HUES6 (cell line): ENCODE results near the gene UMODL1.

ENCODE experiments used
- H3K27ac ChIP-seq: 2 replicates; pipeline ENCODE4 v1.7.0; 2013; ENCODE audit warnings: low read depth, mild to moderate bottlenecking, low read length, inconsistent platforms
- H3K27me3 ChIP-seq: 2 replicates; pipeline ENCODE4 v1.6.1; 2013; ENCODE audit warnings: low read length; ENCODE audit not compliant: control insufficient read depth, insufficient read depth
- H3K36me3 ChIP-seq: 2 replicates; pipeline ENCODE4 v1.6.1; 2013; ENCODE audit warnings: low read length; ENCODE audit not compliant: control insufficient read depth, insufficient read depth
- H3K4me1 ChIP-seq: 2 replicates; pipeline ENCODE4 v1.6.1; 2013; ENCODE audit warnings: low read length; ENCODE audit not compliant: control insufficient read depth, insufficient read depth
- H3K4me3 ChIP-seq: 2 replicates; pipeline ENCODE4 v1.5.1; 2013; ENCODE audit warnings: low read depth, low read length
- H3K9ac ChIP-seq: one replicate; pipeline ENCODE4 v1.6.1; 2013; ENCODE audit warnings: mild to moderate bottlenecking, low read length
- H3K9me3 ChIP-seq: 2 replicates; pipeline ENCODE4 v1.6.1; 2013; ENCODE audit warnings: low read depth, low read length; ENCODE audit not compliant: control insufficient read depth, insufficient read depth

Gene UMODL1

DNA sequence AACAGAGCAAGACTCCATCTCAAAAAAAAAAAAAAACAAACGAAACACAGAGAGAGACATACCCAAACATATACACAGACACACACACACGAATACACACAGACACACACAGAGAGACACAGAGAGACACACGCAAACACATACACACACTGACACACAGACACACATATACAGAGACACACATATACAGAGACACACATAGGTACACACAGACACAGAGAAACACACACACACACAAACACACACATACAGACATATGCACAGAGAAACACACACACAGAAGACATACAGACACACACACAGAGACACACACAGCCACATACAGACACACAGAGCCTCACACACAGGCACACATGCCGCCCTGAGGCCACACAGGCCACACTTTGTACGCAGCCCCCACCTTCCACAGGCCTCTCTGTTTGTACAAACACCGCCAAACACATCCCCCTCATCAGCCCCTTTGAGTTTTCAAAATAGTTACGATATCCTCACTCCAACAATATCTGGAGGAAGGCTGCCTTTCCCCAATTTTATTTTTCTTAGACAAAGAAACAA is 90.4 kb downstream of the UMODL1 start:
- no peaks in the 10 kb centered on the region; the same call in 1 of the 2 replicates for H3K4me1 ChIP-seq
- no peaks in the 10 kb centered on the region for H3K9me3 ChIP-seq
- no peaks in the 10 kb centered on the region for H3K36me3 ChIP-seq
- H3K27me3 ChIP-seq, result no peaks in the 10 kb centered on the region
- no peak overlapping the region for H3K9ac ChIP-seq
- H3K27ac ChIP-seq, result no peak overlapping the region
- H3K4me3 ChIP-seq, result no peak overlapping the region

DNA sequence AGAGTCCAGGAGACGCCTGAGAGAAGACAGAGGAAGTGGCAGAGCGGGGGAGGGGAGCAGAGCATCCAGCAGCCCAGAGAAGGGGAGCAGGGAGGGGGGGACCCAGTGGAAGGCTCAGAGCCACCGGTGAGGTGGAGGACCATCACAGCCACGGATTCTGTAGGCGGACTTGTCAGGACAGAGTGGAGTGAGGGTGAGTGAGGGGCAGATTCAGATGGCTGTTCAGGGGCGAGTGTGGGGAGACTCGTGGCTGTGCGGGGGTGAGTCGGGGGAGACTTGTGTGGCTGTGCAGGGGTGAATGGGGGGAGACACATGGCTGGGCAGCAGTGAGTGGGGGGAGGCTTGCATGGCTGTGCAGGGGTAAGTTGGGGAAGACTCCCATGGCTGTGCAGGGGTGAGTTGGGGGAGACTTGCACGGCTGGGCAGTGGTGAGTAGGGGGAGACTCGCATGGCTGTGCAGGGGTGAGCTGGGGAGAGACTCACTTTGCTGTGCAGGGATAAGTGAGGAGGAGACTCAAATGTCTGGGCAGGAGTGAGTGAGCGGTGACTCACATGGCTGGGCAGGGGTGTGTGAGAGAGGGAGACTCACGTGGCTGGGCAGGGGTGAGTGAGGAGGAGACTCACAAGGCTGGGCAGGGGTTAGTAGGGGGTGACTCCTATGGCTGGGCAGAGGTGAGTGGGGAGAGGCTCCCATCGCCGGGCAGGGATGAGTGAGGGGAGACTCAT is 91.0 kb downstream of the UMODL1 start:
- H3K27ac ChIP-seq, result no peak overlapping the region
- H3K4me1 ChIP-seq, result no peaks in the 10 kb centered on the region; the same call in 1 of the 2 replicates
- H3K9ac ChIP-seq, result no peak overlapping the region
- H3K27me3 ChIP-seq, result no peaks in the 10 kb centered on the region
- H3K9me3 ChIP-seq, result no peaks in the 10 kb centered on the region
- no peak overlapping the region for H3K4me3 ChIP-seq
- H3K36me3 ChIP-seq, result no peaks in the 10 kb centered on the region

DNA sequence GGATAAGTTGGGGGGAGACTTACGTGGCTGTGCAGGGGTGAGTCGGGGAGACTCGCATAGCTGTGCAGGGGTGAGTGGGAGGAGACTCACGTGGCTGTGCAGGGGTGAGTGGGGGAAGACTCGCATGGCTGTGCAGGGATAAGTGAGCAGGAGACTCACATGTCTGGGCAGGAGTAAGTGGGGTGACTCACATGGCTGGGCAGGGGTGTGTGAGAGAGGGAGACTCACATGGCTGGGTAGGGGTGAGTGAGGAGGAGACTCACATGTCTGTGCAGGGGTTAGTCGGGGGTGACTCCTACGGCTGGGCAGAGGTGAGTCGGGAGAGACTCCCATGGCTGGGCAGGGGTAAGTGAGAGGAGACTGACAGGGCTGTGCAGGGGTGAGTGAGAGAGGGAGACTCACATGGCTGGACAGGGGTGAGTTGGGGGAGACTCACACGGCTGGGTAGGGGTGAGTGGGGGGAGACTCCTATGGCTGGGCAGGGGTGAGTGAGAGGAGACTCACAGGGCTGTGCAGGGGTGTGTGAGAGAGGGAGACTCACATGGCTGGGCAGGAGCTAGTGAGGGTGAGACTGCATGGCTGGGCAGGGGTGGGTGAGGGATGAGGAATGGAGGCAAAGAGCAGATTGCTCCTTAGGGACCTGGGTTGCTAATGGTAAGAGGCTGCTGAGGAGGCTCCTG is 91.9 kb downstream of the UMODL1 start:
- no peak overlapping the region for H3K9ac ChIP-seq
- H3K9me3 ChIP-seq, result no peaks in the 10 kb centered on the region
- no peak overlapping the region for H3K27ac ChIP-seq
- H3K4me1 ChIP-seq, result no peaks in the 10 kb centered on the region
- no peaks in the 10 kb centered on the region for H3K36me3 ChIP-seq
- no peak overlapping the region for H3K4me3 ChIP-seq
- H3K27me3 ChIP-seq, result no peaks in the 10 kb centered on the region

DNA sequence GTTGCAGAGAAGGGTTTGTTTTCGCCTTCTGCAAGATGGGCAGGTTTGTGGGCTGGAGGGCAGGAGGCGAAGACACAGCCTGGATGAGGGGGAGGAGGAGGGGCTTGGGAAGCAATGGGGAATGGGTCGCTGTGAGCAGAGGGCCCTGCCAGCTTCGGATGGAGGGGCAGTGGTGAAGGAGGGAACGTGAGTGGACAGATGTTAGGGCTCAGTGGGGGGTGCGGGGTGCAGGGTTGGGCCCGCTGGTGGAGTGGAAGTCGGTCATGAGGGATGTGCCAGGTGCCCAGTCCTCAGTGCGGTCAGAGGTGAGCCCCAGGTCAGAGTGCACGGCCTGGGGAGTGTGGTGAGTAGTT is 92.4 kb downstream of the UMODL1 start:
- no peak overlapping the region for H3K4me3 ChIP-seq
- no peaks in the 10 kb centered on the region for H3K36me3 ChIP-seq
- H3K27ac ChIP-seq, result no peak overlapping the region
- H3K9me3 ChIP-seq, result no peaks in the 10 kb centered on the region
- no peaks in the 10 kb centered on the region for H3K4me1 ChIP-seq
- no peaks in the 10 kb centered on the region for H3K27me3 ChIP-seq
- no peak overlapping the region for H3K9ac ChIP-seq

DNA sequence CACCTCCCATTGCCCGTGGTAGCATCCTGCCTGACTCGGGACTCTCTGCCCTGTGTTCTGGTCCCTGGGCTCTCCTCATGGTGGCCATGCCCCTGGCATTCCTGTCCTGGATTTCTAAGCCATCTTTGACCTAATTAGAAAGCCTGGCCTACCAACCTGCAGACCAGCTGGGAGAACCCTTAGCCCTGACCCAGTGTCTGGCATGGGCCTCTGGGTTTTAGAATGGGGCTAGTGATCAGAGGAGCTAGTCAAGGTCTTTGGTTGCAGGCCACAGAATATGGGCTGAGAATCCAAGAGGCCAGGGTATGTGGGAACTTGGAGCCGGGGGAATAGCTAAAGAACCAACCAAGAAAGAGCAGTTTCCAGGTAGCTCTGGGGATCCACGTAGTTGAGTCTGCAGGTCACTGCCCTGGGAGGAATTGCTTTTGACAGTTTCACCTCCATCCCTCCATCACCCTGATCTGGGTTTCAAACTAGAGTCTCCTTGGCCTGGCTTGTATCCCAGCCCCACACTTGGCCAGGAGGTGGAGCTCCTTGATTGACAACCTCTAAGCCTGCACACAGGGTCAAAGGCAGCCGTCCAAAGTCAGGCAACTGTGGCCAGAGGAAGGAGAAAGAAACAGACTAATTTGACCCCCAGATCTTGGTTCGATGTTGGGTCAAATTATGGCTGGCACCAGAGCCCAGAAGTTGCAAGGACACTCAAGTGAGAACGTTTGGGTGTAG is 93.1 kb downstream of the UMODL1 start:
- Histone ChIP-seq H3K4me1 (no peaks in the 10 kb centered on the region), H3K27ac (no peak overlapping the region)

DNA sequence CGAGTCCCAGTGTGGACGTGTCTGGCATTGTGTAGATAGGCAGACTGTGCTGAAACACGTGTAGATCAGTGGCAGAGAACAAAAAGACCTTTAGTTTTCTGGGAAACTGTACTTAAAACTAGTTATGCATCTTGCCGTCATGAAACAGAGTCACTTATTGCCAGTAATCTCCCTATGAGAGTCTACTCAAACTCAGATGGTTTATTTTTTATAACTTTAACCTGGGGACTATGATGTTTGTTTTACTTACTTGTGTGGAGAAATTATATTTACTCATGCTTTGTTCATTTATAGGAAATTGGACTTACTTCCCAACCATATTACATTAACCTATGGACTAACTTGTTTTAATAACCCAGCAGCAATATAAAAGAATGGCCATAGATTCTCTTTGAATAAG is 93.7 kb downstream of the UMODL1 start:
- no peak overlapping the region for H3K4me3 ChIP-seq
- H3K9ac ChIP-seq, result no peak overlapping the region
- no peaks in the 10 kb centered on the region for H3K27me3 ChIP-seq
- H3K36me3 ChIP-seq, result no peaks in the 10 kb centered on the region
- H3K4me1 ChIP-seq, result no peaks in the 10 kb centered on the region
- no peak overlapping the region for H3K27ac ChIP-seq
- H3K9me3 ChIP-seq, result no peaks in the 10 kb centered on the region

More for the DNA sequence above, 93.1 kb downstream of the UMODL1 start:
- no peak overlapping the region for H3K4me3 ChIP-seq
- no peak overlapping the region for H3K9ac ChIP-seq
- H3K36me3 ChIP-seq, result no peaks in the 10 kb centered on the region
- H3K9me3 ChIP-seq, result no peaks in the 10 kb centered on the region
- no peaks in the 10 kb centered on the region for H3K27me3 ChIP-seq

DNA sequence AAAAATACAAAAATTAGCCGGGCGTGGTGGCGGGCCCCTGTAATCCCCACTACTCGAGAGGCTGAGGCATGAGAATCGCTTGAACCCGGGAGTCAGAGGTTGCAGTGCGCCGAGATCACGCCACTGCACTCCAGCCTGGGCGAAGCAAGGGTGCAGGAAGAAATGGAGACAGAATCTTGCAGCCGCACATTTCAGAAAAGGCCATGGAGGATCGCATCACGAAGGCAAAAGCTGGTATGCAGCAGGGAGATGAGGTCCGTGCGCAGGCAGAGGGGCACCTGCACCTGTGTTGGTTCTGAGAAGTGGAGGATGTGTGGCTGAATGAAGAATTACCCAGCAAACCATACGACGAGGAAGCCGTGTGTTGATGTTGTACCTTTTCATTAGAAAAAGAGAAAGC is 94.8 kb downstream of the UMODL1 start:
- no peaks in the 10 kb centered on the region for H3K27me3 ChIP-seq
- no peaks in the 10 kb centered on the region for H3K9me3 ChIP-seq
- H3K4me3 ChIP-seq, result no peak overlapping the region
- H3K27ac ChIP-seq, result no peak overlapping the region
- H3K4me1 ChIP-seq, result no peaks in the 10 kb centered on the region
- H3K9ac ChIP-seq, result no peak overlapping the region
- H3K36me3 ChIP-seq, result no peaks in the 10 kb centered on the region

DNA sequence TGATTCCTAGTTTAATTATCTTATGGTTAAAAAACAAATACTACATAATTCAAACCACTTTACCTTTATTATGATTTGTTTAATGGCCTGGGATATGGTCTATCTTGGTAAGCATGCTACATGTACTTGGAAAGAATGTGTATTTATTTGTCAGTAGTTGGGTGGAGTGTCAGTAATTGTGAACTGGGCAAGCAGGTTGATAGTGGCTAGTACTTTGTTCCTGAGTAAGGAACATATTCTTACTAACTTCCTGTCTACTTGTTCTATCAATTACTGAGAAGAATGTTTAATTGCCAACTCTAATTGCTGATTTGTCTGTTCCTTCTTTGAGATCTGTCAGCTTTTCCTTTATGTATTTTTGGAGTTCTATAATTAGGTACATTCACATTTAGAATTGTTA is 98.6 kb downstream of the UMODL1 start:
- Histone ChIP-seq H3K27ac (no peak overlapping the region), H3K27me3 (no peaks in the 10 kb centered on the region), H3K4me3 (no peak overlapping the region), H3K4me1 (no peaks in the 10 kb centered on the region), H3K9ac (no peak overlapping the region), H3K9me3 (peaks cover 4% of the 10 kb centered on the region; the same call in 1 of the 2 replicates), H3K36me3 (no peaks in the 10 kb centered on the region)

DNA sequence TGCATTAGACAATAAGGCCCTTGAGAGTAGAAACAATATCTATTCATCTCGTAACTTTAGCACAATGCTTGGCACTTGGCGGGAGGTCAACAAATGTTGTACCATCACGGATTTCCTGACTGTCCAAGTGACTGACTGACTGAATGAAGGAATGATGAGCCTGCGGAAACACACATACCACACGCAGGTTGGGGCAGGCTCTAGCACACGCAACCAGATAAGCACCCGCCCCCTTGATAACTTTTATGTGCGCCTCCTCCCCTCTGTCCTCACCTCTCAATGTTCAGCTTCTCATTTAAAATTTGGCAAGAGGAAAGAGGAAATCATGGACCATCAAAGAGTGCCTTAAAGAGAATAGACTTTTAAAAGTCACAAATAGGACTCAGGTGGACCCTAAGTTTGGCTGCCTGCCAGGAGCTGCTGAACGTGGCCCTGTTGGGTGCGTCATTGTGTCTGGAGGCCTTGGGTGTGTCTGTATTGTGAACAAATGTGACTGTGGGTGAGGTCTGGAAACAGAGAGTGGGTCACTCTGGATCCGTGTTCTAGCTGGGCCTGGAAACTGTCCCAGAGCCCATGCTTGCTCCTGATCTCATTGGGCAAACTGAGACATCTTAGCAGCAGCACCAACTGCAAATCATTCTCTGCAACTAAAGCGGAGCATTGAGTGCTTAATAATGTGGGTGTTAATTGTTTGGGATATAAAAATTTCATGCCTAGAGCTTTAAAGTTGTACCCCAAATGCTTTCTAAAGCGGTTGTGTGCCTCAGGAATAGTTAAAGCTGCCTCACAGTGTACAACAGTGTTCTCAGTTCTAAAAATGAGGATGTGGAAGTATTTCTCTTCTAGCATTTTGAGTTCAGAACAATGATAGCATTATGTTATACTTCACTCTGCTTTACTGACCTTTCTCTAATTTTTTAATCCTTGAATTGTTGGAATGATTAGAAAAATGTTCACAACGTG is 100.3 kb downstream of the UMODL1 start:
- Histone ChIP-seq H3K4me3 (no peak overlapping the region), H3K4me1 (no peaks in the 10 kb centered on the region), H3K9me3 (peaks cover 4% of the 10 kb centered on the region; the same call in 1 of the 2 replicates), H3K9ac (no peak overlapping the region), H3K36me3 (no peaks in the 10 kb centered on the region), H3K27ac (no peak overlapping the region), H3K27me3 (peaks cover 4% of the 10 kb centered on the region; the same call in 1 of the 2 replicates)
